GM19467 (cell line): ENCODE data around the gene LRP1B.

Experiments
- ATAC-seq: cut with Tn5 transposase; IDR thresholded peaks from one replicate; pipeline ENCODE4 v1.9.1; 2021; ENCODE audit warnings: mild to moderate bottlenecking, moderate library complexity; ENCODE audit not compliant: unreplicated experiment

Gene LRP1B

GRCh38 chr2:140601342-140601741 lies 1529.5 kb downstream of the LRP1B start:
- no peak for ATAC-seq

- ATAC-seq: no peak
Measured at GRCh38 chr2:140600116-140600515, 1530.7 kb downstream of the LRP1B start.

GRCh38 chr2:140597836-140598235 lies 1533.0 kb downstream of the LRP1B start:
- ATAC-seq: no peak

GRCh38 chr2:140597205-140597604 lies 1533.6 kb downstream of the LRP1B start:
- ATAC-seq: no peak

GRCh38 chr2:140596447-140596846 lies 1534.4 kb downstream of the LRP1B start:
- peak; percentile 65 for ATAC-seq

GRCh38 chr2:140595107-140595506 lies 1535.7 kb downstream of the LRP1B start:
- no peak for ATAC-seq

GRCh38 chr2:140593132-140593531 lies 1537.7 kb downstream of the LRP1B start:
- no peak for ATAC-seq

GRCh38 chr2:140589696-140590095 lies 1541.1 kb downstream of the LRP1B start:
- no peak for ATAC-seq

GRCh38 chr2:140589273-140589672 lies 1541.5 kb downstream of the LRP1B start:
- ATAC-seq: no peak

GRCh38 chr2:140586379-140586778 lies 1544.4 kb downstream of the LRP1B start:
- peak; percentile 100 for ATAC-seq

GRCh38 chr2:140585016-140585415 lies 1545.8 kb downstream of the LRP1B start:
- ATAC-seq: no peak

GRCh38 chr2:140584471-140584870 lies 1546.3 kb downstream of the LRP1B start:
- no peak for ATAC-seq

- no peak for ATAC-seq
Measured at GRCh38 chr2:140580532-140581151, 1550.2 kb downstream of the LRP1B start.

- ATAC-seq: no peak
Measured at GRCh38 chr2:140577453-140577852, 1553.4 kb downstream of the LRP1B start.

GRCh38 chr2:140567734-140568133 lies 1563.1 kb downstream of the LRP1B start:
- no peak for ATAC-seq

GRCh38 chr2:140565756-140566155 lies 1565.1 kb downstream of the LRP1B start:
- ATAC-seq: no peak

- no peak for ATAC-seq
Measured at GRCh38 chr2:140555701-140556100, 1575.1 kb downstream of the LRP1B start.

GRCh38 chr2:140552634-140553033 lies 1578.2 kb downstream of the LRP1B start:
- ATAC-seq: no peak

- ATAC-seq: no peak
Measured at GRCh38 chr2:140551287-140551686, 1579.5 kb downstream of the LRP1B start.

- ATAC-seq: no peak
Measured at GRCh38 chr2:140550821-140551220, 1580.0 kb downstream of the LRP1B start.

GRCh38 chr2:140544769-140545168 lies 1586.0 kb downstream of the LRP1B start:
- peak; percentile 64 for ATAC-seq

GRCh38 chr2:140542627-140543026 lies 1588.2 kb downstream of the LRP1B start:
- ATAC-seq: no peak

- no peak for ATAC-seq
Measured at GRCh38 chr2:140539242-140539875, 1591.5 kb downstream of the LRP1B start.
